Progenitor cell of endocrine pancreas (in vitro differentiated cells): Measurements from ENCODE around the gene COPG2. TPM values are rescaled to one million over a fixed set of nuclear protein-coding genes. Genes with fewer than 3 reads are reported as not detected.

Source experiments
- DNase-seq: peaks from one replicate; pipeline ENCODE4 v3.0.0; 2021; ENCODE audit warnings: low spot score; ENCODE audit not compliant: unreplicated experiment
- H3K27ac Mint-ChIP-seq: 2 replicates; pipeline ENCODE4 v1.8.0; 2021; ENCODE audit warnings: mild to moderate bottlenecking, moderate library complexity, mixed read lengths
- H3K27me3 Mint-ChIP-seq: 2 replicates; pipeline ENCODE4 v1.8.0; 2021; ENCODE audit warnings: mixed read lengths
- H3K36me3 Mint-ChIP-seq: 2 replicates; pipeline ENCODE4 v1.8.0; 2022; ENCODE audit warnings: mixed read lengths; ENCODE audit not compliant: insufficient read depth
- H3K4me1 Mint-ChIP-seq: 2 replicates; pipeline ENCODE4 v1.8.0; 2021; ENCODE audit warnings: low read depth, mixed read lengths
- H3K4me3 Mint-ChIP-seq: 2 replicates; pipeline ENCODE4 v1.8.0; 2021; ENCODE audit warnings: low read depth, mild to moderate bottlenecking, moderate library complexity, mixed read lengths
- H3K9me3 Mint-ChIP-seq: 2 replicates; pipeline ENCODE4 v1.8.0; 2021; ENCODE audit warnings: low read depth, mixed read lengths
- total RNA-seq: library from RNA; stranded (reverse); gene quantifications from 2 replicates; pipeline ENCODE4 v1.2.1, GENCODE V29; 2021
- TF ChIP-seq, protein P1 (sequence below): fragments of 200-600 bp; sonication (generic); IDR thresholded peaks from one replicate; pipeline ENCODE4 v1.5.0; 2021; ENCODE audit warnings: antibody characterized with exemption, mild to moderate bottlenecking; ENCODE audit not compliant: unreplicated experiment

COPG2 gene
- total RNA-seq, 1 donor from 2014 or later = 57.6 TPM

DNA sequence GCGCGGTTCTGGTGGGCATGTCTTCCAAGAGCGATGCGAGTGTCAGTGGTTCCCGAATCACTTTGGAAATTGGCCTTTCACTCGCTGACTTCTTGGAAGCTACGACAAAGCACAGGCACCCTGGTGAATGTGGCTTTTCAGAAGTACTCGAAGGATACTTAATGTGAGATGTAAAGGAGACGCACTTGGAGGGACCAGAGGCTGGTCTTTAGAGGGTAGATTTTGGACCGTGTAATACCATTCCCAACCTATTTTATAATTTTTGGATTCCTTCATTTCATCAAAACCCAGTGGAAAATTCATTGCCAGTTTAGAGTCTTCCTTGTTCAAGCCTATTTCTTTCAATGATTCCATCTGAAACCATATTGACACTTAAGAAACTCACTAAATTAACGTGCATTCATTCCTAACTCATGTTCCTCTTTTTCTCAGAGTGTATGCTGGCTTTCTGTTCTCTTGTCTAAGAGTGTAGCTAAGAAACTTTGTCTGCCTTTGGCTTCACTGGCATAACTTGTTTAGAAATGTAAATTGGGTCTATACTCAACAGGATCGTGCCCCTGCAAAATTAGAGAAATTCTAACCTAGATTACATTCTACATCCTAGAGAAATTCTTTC lies 645 bp upstream of the COPG2 start:
- Mint-ChIP-seq H3K9me3 (no peaks in the 10 kb centered on the region), H3K27me3 (peaks cover 10% of the 10 kb centered on the region), H3K4me1 (peaks cover 8% of the 10 kb centered on the region), H3K4me3 (peak overlapping the region; percentile 88), H3K27ac (peak overlapping the region; percentile 71), H3K36me3 (peaks cover 1% of the 10 kb centered on the region)
- TF ChIP-seq, protein P1, sequence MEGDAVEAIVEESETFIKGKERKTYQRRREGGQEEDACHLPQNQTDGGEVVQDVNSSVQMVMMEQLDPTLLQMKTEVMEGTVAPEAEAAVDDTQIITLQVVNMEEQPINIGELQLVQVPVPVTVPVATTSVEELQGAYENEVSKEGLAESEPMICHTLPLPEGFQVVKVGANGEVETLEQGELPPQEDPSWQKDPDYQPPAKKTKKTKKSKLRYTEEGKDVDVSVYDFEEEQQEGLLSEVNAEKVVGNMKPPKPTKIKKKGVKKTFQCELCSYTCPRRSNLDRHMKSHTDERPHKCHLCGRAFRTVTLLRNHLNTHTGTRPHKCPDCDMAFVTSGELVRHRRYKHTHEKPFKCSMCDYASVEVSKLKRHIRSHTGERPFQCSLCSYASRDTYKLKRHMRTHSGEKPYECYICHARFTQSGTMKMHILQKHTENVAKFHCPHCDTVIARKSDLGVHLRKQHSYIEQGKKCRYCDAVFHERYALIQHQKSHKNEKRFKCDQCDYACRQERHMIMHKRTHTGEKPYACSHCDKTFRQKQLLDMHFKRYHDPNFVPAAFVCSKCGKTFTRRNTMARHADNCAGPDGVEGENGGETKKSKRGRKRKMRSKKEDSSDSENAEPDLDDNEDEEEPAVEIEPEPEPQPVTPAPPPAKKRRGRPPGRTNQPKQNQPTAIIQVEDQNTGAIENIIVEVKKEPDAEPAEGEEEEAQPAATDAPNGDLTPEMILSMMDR = no peak
- DNase-seq = no peak

DNA sequence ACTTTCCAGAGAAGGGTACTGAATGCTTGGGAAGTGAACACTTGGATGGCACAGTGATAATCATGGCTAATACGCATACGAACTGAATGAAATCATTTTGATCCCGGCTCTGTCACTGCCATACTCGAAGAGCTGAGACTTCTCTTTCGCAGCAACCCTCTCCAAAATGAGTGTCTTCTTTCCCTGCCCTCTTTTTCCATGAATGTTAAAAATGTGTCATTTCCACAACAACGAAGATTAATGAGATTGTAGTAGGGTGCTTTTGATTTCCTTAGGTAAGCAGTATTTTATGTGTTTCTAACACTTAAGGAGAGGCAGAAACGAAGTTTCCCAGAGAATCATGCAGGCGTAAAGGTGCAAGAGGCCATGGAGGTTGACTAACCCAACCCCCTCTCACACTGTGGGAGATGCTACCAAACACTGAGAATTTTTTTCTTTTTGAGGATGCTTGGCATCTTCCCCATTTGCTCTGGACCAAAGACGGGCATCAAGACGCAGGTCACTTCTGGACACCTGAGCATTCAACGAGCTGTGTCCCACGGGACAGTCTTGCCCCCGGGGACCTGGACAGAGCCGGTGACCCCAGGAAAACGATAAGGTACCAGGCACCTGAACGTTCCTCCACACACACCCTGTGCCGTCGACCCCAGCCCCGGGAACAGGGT lies 823 bp downstream of the COPG2 start:
- TF ChIP-seq, protein P1 = no peak
- peaks cover 8% of the 10 kb centered on the region for H3K4me1 Mint-ChIP-seq
- H3K9me3 Mint-ChIP-seq = no peaks in the 10 kb centered on the region
- peaks cover 10% of the 10 kb centered on the region for H3K27me3 Mint-ChIP-seq
- DNase-seq = no peak
- peak overlapping the region; percentile 73 for H3K27ac Mint-ChIP-seq
- peak overlapping the region; percentile 88 for H3K4me3 Mint-ChIP-seq
- H3K36me3 Mint-ChIP-seq = peaks cover 3% of the 10 kb centered on the region

DNA sequence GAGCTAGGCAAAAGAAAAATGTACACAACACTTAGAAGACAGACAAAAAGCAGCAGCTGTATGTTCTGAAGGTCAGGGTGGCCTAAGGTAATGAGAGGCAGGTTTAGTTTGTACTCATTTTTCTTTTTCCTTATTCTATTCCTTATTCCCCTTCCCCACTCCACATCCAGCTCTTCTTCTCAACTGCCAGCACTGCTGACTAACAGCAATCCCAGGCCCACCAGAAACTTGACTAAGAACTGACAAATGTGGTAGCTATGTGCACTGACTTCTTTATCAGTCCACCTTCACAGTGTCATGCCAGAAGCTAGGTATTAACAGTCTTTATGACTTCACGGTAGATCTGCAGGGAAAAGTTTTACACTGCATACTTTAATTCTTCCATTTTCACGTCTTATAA lies 6.1 kb downstream of the COPG2 start:
- Mint-ChIP-seq H3K4me3 (no peak overlapping the region), H3K36me3 (peaks cover 20% of the 10 kb centered on the region), H3K27me3 (no peaks in the 10 kb centered on the region), H3K4me1 (no peaks in the 10 kb centered on the region), H3K27ac (no peak overlapping the region), H3K9me3 (no peaks in the 10 kb centered on the region)
- no peak for DNase-seq
- TF ChIP-seq, protein P1 = no peak

DNA sequence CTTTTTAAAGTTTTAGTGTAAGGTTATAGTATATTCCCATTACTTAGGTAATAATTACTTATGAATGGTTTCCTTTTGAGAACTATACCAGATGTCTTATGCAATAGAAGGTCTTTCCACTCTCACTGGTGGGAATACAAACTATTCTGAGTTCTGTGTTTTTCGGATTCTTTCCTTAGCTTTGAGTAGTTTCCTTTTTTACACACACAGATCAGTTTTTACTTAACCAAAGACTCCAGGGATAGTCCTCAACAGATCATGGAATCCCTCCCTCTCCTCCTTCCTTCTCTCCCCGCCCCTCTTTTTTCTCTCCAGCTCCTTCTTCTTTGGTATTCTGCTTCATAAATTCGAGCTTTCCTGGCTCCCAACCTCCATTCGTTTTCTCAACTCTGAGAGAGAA lies 13.3 kb downstream of the COPG2 start:
- Mint-ChIP-seq H3K27me3 (no peaks in the 10 kb centered on the region), H3K27ac (no peak overlapping the region), H3K36me3 (peaks cover 18% of the 10 kb centered on the region), H3K9me3 (no peaks in the 10 kb centered on the region), H3K4me1 (no peaks in the 10 kb centered on the region), H3K4me3 (no peak overlapping the region)
- DNase-seq = no peak
- TF ChIP-seq, protein P1 = no peak

DNA sequence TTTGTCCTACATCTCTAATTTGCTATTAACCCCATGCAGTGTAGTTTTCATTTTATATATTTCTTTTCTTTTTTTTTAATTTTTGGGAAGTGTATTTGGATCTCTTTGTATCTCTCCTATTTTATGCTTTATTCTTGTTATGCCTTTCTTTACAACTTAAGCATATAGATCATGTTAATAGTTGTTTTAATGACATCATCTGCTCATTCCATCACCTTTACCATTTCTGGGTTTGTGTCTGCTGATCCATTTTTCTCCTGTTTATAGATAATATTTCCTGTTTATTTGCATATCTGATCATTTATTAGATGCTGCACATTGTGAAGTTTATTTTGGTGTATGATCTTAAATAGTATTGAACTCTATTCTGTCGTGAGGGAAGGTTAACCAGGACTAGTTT lies 13.7 kb downstream of the COPG2 start:
- Mint-ChIP-seq H3K27ac (no peak overlapping the region), H3K4me1 (no peaks in the 10 kb centered on the region), H3K27me3 (no peaks in the 10 kb centered on the region), H3K4me3 (no peak overlapping the region), H3K36me3 (peaks cover 20% of the 10 kb centered on the region), H3K9me3 (no peaks in the 10 kb centered on the region)
- DNase-seq = no peak
- TF ChIP-seq, protein P1 = no peak
